Liver (tissue), 9 donors: ENCODE results near the gene RNPEP. TPM values are rescaled to one million over a fixed set of nuclear protein-coding genes. Genes with fewer than 3 reads are reported as not detected.

Experiments used
- DNase-seq: peaks from one replicate; pipeline ENCODE4 v3.0.0-alpha.2; 2017; ENCODE audit warnings: low spot score
- H3K27ac ChIP-seq, 2 donors: one replicate each; pipeline ENCODE4 v1.7.0; 2013; ENCODE audit warnings: inconsistent platforms in 2 of 2, low read length in 2 of 2, control low read depth in 1 of 2, low read depth in 1 of 2, mild to moderate bottlenecking in 1 of 2
- H3K27me3 ChIP-seq, 4 donors: one replicate each; pipeline versions ENCODE4 v1.6.1 to v1.7.0; 2013; ENCODE audit warnings: low read length in 3 of 4, inconsistent platforms in 1 of 4, mild to moderate bottlenecking in 1 of 4, moderate library complexity in 1 of 4; ENCODE audit not compliant: control insufficient read depth in 4 of 4, insufficient read depth in 4 of 4
- H3K36me3 ChIP-seq, 4 donors: one replicate each; pipeline versions ENCODE4 v1.6.1 to v1.7.0; 2013; ENCODE audit warnings: low read length in 3 of 4, mild to moderate bottlenecking in 3 of 4, low read depth in 1 of 4, moderate library complexity in 1 of 4; ENCODE audit not compliant: control insufficient read depth in 4 of 4, insufficient read depth in 3 of 4
- H3K4me1 ChIP-seq, 4 donors: one replicate each; pipeline versions ENCODE4 v1.6.1 to v1.7.0; 2013; ENCODE audit warnings: low read length in 3 of 4, mild to moderate bottlenecking in 3 of 4, moderate library complexity in 1 of 4; ENCODE audit not compliant: control insufficient read depth in 4 of 4, insufficient read depth in 4 of 4
- H3K4me3 ChIP-seq, 3 donors: one replicate each; pipeline versions ENCODE4 v1.6.1 to v1.7.0; 2013; ENCODE audit warnings: low read length in 3 of 3, control low read depth in 1 of 3, low read depth in 1 of 3, mild to moderate bottlenecking in 1 of 3
- H3K9ac ChIP-seq, 2 donors: one replicate each; pipeline ENCODE4 v1.7.0; 2013; ENCODE audit warnings: low read length in 2 of 2, mild to moderate bottlenecking in 2 of 2, moderate library complexity in 2 of 2, control low read depth in 1 of 2, low read depth in 1 of 2
- H3K9me3 ChIP-seq, 4 donors: one replicate each; pipeline versions ENCODE4 v1.6.1 to v1.7.0; 2013; ENCODE audit warnings: low read length in 3 of 4; ENCODE audit not compliant: control insufficient read depth in 4 of 4
- FOXA2 ChIP-seq: IDR thresholded peaks from 2 replicates; pipeline ENCODE4 v1.6.1; 2016; ENCODE audit warnings: antibody characterized with exemption
- HNF4A ChIP-seq, 2 donors: conservative IDR thresholded peaks; 2 replicates each; pipeline ENCODE4 v1.6.1; 2016; ENCODE audit warnings: antibody characterized with exemption in 2 of 2, mild to moderate bottlenecking in 2 of 2
- HNF4G ChIP-seq: IDR thresholded peaks from 2 replicates; pipeline ENCODE4 v1.6.1; 2016; ENCODE audit warnings: antibody characterized with exemption
- JUND ChIP-seq, 2 donors: IDR thresholded peaks; 2 replicates each; pipeline ENCODE4 v1.6.1; 2016; ENCODE audit warnings: antibody characterized with exemption in 2 of 2
- MAX ChIP-seq: IDR thresholded peaks from 2 replicates; pipeline ENCODE4 v1.6.1; 2016; ENCODE audit warnings: antibody characterized with exemption
- NR2F2 ChIP-seq: IDR thresholded peaks from 2 replicates; pipeline ENCODE4 v1.6.1; 2016; ENCODE audit warnings: antibody characterized with exemption
- RAD21 ChIP-seq, 2 donors: IDR thresholded peaks; 2 replicates each; pipeline ENCODE4 v1.6.1; 2016; ENCODE audit warnings: antibody characterized with exemption in 2 of 2, mild to moderate bottlenecking in 2 of 2
- REST ChIP-seq: IDR thresholded peaks from 2 replicates; pipeline ENCODE4 v1.6.1; 2016; ENCODE audit warnings: antibody characterized with exemption, mild to moderate bottlenecking
- RXRA ChIP-seq, 2 donors: IDR thresholded peaks; 2 replicates each; pipeline ENCODE4 v1.6.1; 2017 to 2018; ENCODE audit warnings: antibody characterized with exemption in 2 of 2, mild to moderate bottlenecking in 1 of 2
- SP1 ChIP-seq: IDR thresholded peaks from 2 replicates; pipeline ENCODE4 v1.6.1; 2018; ENCODE audit warnings: antibody characterized with exemption, mild to moderate bottlenecking
- TAF1 ChIP-seq: conservative IDR thresholded peaks from 2 replicates; pipeline ENCODE4 v1.6.1; 2016; ENCODE audit warnings: antibody characterized with exemption, mild to moderate bottlenecking
- YY1 ChIP-seq: IDR thresholded peaks from 2 replicates; pipeline ENCODE4 v1.6.1; 2016; ENCODE audit warnings: antibody characterized with exemption, mild to moderate bottlenecking
- WGBS: extraction: QIAGEN DNeasy Blood & Tissue Kit; methylation state at CpG from one replicate; pipeline ENCODE4 v1.1.7; 2013; 5-methylcytosine and 5-hydroxymethylcytosine counted together
- polyA plus RNA-seq, 2 donors: library from polyadenylated mRNA; stranded (reverse) in 1 of 2; unstranded in 1 of 2; fragments of 200-250 nt in 1 of 2; fragments of >200 nt in 1 of 2; fragmentation: Nextera tagmentation in 1 of 2; extraction: Ambion mirVana in 1 of 2; gene quantifications; one replicate each; pipeline versions ENCODE4 v1.2.1 to v1.2.3, GENCODE V29; 2013 to 2015
- total RNA-seq, 2 donors: library from RNA; depleted of rRNA; stranded (reverse); fragments of >200 nt; gene quantifications; one replicate each; pipeline ENCODE4 v1.2.3, GENCODE V29; 2014
- donor health status: healthy.
- donor health status: healthy.
- donor health status: healthy.
- donor health status: healthy.
- donor health status: healthy.

RNPEP gene
- total and polyA plus RNA-seq, 4 donors: 16.3 to 26.5 (median 21.0) TPM

GRCh38 chr1:201988601-201989000, 6.2 kb downstream of the RNPEP start:
- TF ChIP-seq YY1 (no peak), MAX (no peak), FOXA2 (no peak)
- H3K27me3 ChIP-seq: no peaks in the 10 kb centered on the region
- H3K36me3 ChIP-seq: peaks cover 0 to 39% (median 13%) of the 10 kb centered on the region in 4 donors
- H3K9me3 ChIP-seq: no peaks in the 10 kb centered on the region
- DNase-seq: no peak
- no peak overlapping the region for H3K27ac ChIP-seq
- H3K9ac ChIP-seq: no peak overlapping the region
- no peak overlapping the region for H3K4me3 ChIP-seq
- H3K4me1 ChIP-seq: peaks cover 3 to 11% (median 7%) of the 10 kb centered on the region in 4 donors
- WGBS: 91% methylated on average over 7 of the region's 7 CpGs

- Histone ChIP-seq H3K4me1 (peaks cover 0 to 3% (median 0%) of the 10 kb centered on the region in 4 donors), H3K9me3 (no peaks in the 10 kb centered on the region), H3K27me3 (no peaks in the 10 kb centered on the region), H3K9ac (no peak overlapping the region), H3K4me3 (no peak overlapping the region), H3K36me3 (peaks cover 0 to 43% (median 13%) of the 10 kb centered on the region in 4 donors), H3K27ac (no peak overlapping the region)
- 97% methylated on average over 10 of the region's 10 CpGs for WGBS
- DNase-seq: no peak
- TF ChIP-seq SP1 (no peak), MAX (no peak), FOXA2 (no peak), RAD21 (IDR thresholded peaks at IDR 0.05) (no peak), JUND (IDR thresholded peaks at IDR 0.05) (no peak), REST (no peak), TAF1 (no peak), YY1 (no peak), HNF4A (conservative IDR thresholded peaks at IDR 0.05) (no peak), HNF4G (no peak)
Observed at GRCh38 chr1:201989354-201990128, 7.1 kb downstream of the RNPEP start.

GRCh38 chr1:201990427-201990826, 8.0 kb downstream of the RNPEP start:
- no peaks in the 10 kb centered on the region for H3K9me3 ChIP-seq
- TF ChIP-seq NR2F2 (peak; percentile 23), RXRA (IDR thresholded peaks at IDR 0.05) (peak; percentile 31 to 36), HNF4A (conservative IDR thresholded peaks at IDR 0.05) (no peak)
- 54% methylated on average over 6 of the region's 6 CpGs for WGBS
- no peak overlapping the region for H3K9ac ChIP-seq
- no peaks in the 10 kb centered on the region for H3K27me3 ChIP-seq
- peaks cover 0 to 43% (median 13%) of the 10 kb centered on the region in 4 donors for H3K36me3 ChIP-seq
- H3K4me1 ChIP-seq: peaks cover 0 to 3% (median 0%) of the 10 kb centered on the region in 4 donors
- H3K27ac ChIP-seq: no peak overlapping the region
- DNase-seq: no peak
- no peak overlapping the region for H3K4me3 ChIP-seq
